Stimulated activated naive CD8-positive, alpha-beta T cell treated with anti-CD3 and anti-CD28 coated beads, Interleukin-15, amount 100 ng/mL, for 72 hours (primary cell): Measurements from ENCODE around the gene OVOL2.

ENCODE experiments used
- ATAC-seq: fragments of 150-1000 bp; cut with Tn5 transposase; 2 replicates; pipeline ENCODE4 v1.10.0; 2021; ENCODE audit warnings: mild to moderate bottlenecking, moderate library complexity
- DNase-seq, 2 donors: peaks; one replicate each; pipeline ENCODE4 v3.0.0; 2021 to 2022
- H3K27ac Mint-ChIP-seq, 2 donors: one replicate each; pipeline ENCODE4 v1.8.0; 2022; ENCODE audit warnings: mild to moderate bottlenecking in 2 of 2, mixed read lengths in 2 of 2, moderate library complexity in 2 of 2
- H3K27me3 Mint-ChIP-seq: one replicate; pipeline ENCODE4 v1.8.0; 2022; ENCODE audit warnings: mixed read lengths
- H3K4me1 Mint-ChIP-seq: one replicate; pipeline ENCODE4 v1.8.0; 2022; ENCODE audit warnings: mild to moderate bottlenecking, mixed read lengths
- H3K4me3 Mint-ChIP-seq, 2 donors: one replicate each; pipeline ENCODE4 v1.8.0; 2022; ENCODE audit warnings: mild to moderate bottlenecking in 2 of 2, mixed read lengths in 2 of 2, moderate library complexity in 1 of 2
- H3K9me3 Mint-ChIP-seq, 2 donors: one replicate each; pipeline ENCODE4 v1.8.0; 2022; ENCODE audit warnings: mixed read lengths in 2 of 2

The OVOL2 gene

DNA sequence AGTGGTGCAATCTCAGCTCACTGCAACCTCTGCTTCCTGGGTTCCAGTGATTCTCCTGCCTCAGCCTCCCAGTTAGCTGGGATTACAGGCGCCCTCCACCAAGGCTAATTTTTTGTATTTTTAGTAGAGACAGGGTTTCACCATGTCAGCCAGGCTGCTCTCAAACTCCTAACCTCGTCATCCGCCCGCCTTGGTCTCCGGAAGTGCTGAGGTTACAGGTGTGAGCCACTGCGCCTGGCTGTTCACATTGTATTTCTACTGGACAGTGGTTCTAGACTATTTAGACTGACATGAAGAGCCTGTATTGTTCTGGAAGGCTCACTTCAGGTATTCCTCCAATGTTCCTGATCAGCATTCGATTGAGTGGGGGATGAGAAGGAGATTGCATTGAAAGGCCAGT lies 14.8 kb upstream of the OVOL2 start:
- DNase-seq (no peak), ATAC-seq (no peak)
- Mint-ChIP-seq H3K27me3 (peaks cover 46% of the 10 kb centered on the region), H3K4me3 (no peak overlapping the region), H3K27ac (no peak overlapping the region), H3K9me3 (no peaks in the 10 kb centered on the region), H3K4me1 (no peaks in the 10 kb centered on the region)

DNA sequence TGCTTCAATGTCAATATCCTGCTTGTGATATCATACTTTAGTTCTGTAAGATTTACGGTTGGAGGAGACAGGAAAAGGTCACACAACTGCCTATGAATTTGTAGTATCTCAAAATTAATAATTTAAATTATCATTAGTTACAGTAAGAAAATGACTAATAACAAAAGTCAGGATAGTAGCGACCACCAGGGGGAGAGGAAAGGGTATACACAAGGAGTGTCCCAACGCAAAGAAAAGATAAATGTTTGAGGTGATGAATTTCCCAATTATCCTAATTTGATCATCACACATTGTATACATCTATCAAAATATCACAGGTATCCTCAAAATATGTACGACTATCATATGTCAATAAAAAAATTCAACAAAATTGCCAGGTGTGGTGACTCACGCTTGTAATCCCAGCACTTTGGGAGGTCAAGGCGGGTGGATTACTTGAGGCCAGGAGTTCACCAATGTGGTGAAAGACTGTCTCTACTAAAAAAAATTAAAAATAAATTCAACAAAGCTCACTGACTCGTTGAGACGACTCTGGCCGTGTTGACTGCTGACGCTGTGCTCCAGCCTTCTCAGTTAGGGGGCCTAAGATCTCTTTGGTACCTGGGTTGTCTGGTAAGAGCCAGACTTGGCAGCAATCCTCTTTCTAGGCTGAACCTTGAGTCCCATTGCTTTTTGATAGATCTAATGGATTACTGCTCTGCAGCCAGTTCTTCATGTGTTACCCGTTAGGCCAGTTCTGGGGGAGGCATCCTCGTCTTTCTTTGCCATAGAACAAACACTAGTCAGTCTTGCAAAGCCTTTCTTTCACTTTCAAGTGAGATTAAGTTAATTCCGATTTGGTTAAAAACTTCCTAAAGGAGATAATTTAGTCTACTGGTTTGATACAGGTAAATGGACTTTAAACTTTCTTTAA lies 9.0 kb upstream of the OVOL2 start:
- DNase-seq (no peak), ATAC-seq (no peak)
- Mint-ChIP-seq H3K9me3 (no peaks in the 10 kb centered on the region), H3K27ac (no peak overlapping the region), H3K27me3 (peaks cover 16% of the 10 kb centered on the region), H3K4me3 (no peak overlapping the region), H3K4me1 (no peaks in the 10 kb centered on the region)

DNA sequence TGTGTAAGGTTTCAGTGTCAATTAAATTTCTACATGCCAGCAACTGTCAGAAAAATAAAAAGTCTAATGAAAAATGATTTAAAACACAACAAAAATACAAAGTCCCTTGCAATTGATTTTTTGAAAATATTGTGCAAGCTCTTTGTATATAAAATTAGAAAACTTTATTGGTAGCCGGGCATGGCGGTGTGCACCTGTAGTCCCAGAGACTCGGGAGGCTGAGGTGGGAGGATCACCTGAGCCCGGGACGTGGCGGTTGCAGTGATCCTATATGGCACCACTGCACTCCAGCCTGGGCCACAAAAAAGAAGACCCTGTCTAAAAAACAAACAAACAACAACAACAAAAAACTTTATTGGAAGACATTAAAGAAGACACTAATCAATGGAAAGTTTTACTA lies 6.0 kb upstream of the OVOL2 start:
- no peaks in the 10 kb centered on the region for H3K9me3 Mint-ChIP-seq
- H3K4me1 Mint-ChIP-seq = peaks cover 2% of the 10 kb centered on the region
- no peak overlapping the region for H3K27ac Mint-ChIP-seq
- peaks cover 19% of the 10 kb centered on the region for H3K27me3 Mint-ChIP-seq
- H3K4me3 Mint-ChIP-seq = no peak overlapping the region
- ATAC-seq (no peak), DNase-seq (no peak)

DNA sequence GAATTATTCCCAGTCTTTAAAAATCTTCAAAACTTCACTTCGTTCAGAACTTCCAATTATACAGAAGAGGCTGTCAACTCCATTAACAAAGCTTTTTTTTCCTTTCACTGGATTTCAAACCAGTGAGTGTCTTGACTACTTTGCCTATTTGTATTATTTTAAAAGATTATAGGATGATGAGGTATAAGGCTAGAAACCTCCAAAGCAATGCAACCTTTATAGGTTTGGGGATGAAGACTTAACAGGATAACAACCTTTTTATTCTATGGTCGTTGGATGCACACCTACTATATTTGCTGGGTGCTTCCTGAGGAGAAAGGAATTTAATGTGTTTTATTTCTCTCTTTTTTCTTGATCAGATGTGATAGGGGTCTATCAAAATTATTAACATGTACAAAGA lies 1.9 kb upstream of the OVOL2 start:
- H3K27ac Mint-ChIP-seq = no peak overlapping the region

DNA sequence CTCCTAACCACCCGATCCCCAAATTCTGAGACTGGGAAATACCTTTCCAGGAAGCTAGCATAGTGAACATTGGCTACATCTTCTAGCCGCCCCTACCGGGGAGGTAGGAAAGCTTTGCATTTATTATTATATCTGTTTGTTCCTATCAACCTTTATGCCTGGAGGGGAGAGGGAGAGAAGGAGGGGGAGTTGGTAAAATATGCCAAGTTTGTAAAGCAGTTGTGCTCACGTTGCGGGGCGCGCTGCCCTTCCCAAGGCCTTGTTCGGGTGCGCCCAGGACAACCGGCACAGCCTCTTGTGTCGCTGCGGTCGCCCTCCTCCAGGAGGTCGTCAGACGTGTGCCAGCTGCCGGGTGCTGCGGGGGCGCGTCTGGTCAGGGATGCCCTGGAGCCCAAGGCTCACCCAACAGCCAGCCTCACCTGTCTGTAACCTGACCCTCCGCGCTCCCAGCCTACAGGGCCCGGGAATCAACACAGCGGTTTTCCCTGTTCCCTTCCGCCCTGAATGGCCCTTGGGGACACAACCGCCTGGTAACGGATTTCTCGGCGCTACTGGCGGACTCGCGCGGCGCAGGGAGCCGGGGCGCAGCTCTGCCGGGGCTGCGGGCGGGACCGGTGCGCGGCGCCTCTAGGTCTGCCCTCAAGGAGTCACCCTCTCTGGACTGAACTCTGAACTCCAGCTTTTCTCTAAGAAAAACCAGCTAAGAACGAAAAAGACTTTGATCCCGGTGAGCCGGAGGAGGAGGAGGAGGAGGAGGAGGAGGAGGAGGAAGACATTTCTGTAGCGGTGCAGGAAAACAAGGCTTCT lies 1.1 kb upstream of the OVOL2 start:
- peaks cover 22% of the 10 kb centered on the region for H3K4me1 Mint-ChIP-seq
- peak overlapping the region; percentile 33 to 48 for H3K4me3 Mint-ChIP-seq
- H3K9me3 Mint-ChIP-seq = no peaks in the 10 kb centered on the region
- peaks cover 60% of the 10 kb centered on the region for H3K27me3 Mint-ChIP-seq
- DNase-seq = peak in 1 of 2 donors; percentile 9
- no peak overlapping the region for H3K27ac Mint-ChIP-seq
- no peak for ATAC-seq

More for the DNA sequence above, 1.9 kb upstream of the OVOL2 start:
- Mint-ChIP-seq H3K4me1 (peaks cover 22% of the 10 kb centered on the region), H3K27me3 (peaks cover 53% of the 10 kb centered on the region), H3K9me3 (no peaks in the 10 kb centered on the region), H3K4me3 (no peak overlapping the region)
- ATAC-seq (no peak), DNase-seq (no peak)

DNA sequence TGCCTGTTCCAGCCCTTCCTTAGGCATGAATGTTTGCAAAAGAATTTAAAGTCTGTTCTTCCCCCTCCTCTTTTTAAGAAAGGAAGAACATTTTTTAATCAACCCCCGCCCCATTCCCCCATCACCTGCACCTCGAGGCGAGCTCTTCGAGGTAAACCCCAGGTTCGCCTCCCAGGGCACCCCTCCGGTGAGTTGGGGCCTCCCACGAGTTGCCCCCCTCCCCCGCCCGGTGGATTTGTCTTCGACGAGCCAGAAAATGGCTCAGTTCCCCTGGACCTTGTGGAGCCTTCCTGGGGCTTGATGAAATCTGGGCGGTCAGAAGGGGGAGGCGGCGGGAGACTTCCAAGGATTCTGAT lies 256 bp upstream of the OVOL2 start:
- Mint-ChIP-seq H3K27me3 (peaks cover 69% of the 10 kb centered on the region), H3K27ac (no peak overlapping the region), H3K4me1 (peaks cover 22% of the 10 kb centered on the region), H3K9me3 (no peaks in the 10 kb centered on the region), H3K4me3 (peak overlapping the region; percentile 61 to 62)
- DNase-seq (no peak), ATAC-seq (no peak)

DNA sequence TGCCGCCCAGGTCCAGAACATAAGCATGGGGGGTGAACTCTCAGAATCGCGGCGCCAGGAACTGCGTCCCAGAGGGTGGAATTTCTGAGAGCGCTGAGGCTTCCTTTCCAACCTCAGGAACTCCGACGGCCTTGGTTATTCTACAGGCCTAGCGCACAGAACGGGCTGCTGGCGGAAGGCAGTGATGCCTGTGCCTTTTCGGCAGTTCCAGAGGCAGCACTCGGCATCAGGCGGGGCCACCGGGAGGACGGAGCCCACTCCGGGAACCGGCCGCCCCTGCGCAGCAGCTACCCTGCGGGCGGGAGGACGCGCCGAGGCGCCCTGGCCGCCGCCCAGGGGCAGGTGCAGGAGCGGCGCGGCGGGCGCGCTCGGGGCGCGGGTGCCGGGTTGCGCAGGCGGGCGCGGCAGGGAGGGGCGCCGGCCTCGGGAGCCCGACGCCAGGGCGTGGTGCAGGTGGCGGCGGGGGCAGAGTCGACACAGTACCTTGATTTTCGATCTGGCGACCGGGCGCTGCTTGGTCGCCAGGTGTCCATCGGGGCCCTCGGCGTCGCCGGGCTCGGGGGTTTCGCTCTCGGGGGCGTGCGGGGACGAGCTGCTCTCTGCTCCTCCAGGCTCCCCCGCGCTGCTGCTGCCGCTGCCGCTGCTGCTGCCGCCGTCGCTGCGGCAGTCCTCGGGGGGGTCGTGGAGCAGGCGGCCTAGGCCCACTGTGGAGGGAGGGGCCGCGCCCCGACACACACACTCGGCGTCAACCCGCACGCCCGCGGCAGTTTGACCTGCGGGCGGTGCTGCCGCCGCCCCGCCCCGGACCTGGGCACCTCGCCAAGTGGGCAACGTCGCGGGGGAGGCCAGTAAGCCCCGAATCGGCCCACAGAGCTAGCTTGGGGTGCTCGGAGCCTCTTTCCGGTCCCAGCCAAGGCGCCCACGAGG lies 1.3 kb downstream of the OVOL2 start:
- DNase-seq (peak in 1 of 2 donors; percentile 10), ATAC-seq (peak; percentile 63)
- Mint-ChIP-seq H3K4me1 (peaks cover 22% of the 10 kb centered on the region), H3K27ac (no peak overlapping the region), H3K9me3 (no peaks in the 10 kb centered on the region), H3K4me3 (peak overlapping the region; percentile 71 to 88), H3K27me3 (peaks cover 82% of the 10 kb centered on the region)

DNA sequence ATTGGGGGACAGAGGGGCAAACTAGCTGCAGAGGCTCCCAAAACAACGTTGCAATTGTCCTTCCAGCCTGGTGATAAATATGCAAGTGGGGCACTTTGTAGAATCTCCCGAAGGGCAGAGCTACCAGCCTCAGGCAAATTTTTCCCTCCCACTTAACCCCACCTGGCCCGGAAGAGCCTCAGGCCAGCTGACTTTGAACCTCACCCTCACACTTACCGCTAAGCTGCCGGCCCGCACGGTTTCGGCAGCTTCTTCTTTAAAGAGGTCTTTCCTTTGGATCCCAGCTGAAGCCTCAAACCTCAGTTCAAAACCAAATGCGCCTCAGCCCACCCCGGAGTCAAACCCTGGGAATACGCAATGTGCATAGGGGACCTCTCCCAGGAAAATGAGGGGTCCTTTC lies 2.5 kb downstream of the OVOL2 start:
- H3K9me3 Mint-ChIP-seq = no peaks in the 10 kb centered on the region
- peak overlapping the region in 1 of 2 donors; percentile 26 for H3K4me3 Mint-ChIP-seq
- no peak for DNase-seq

DNA sequence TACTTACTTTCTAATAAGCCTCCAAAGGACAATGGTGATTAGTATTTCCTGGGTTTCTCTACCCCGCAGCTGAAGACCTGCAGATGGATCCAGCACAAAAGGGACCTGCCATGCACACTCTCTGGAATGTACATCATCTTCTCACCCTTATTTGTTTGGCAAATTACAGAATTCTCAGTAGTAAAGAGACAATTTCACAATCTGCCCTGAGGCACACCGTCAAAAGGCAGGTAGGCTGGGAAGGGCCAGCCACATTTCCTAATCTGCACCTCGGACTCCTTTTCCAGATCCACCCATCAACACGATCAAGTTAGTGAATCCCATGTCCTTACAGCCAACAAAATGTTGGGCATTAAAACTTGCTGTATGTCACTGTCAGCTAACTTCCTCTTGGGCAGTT lies 4.9 kb downstream of the OVOL2 start:
- H3K4me1 Mint-ChIP-seq = peaks cover 13% of the 10 kb centered on the region
- H3K27ac Mint-ChIP-seq = no peak overlapping the region
- no peak for DNase-seq
- H3K9me3 Mint-ChIP-seq = no peaks in the 10 kb centered on the region
- no peak for ATAC-seq
- H3K4me3 Mint-ChIP-seq = no peak overlapping the region
- H3K27me3 Mint-ChIP-seq = peaks cover 73% of the 10 kb centered on the region

More for the DNA sequence above, 2.5 kb downstream of the OVOL2 start:
- Mint-ChIP-seq H3K27ac (no peak overlapping the region), H3K4me1 (peaks cover 22% of the 10 kb centered on the region), H3K27me3 (peaks cover 89% of the 10 kb centered on the region)
- ATAC-seq = no peak

DNA sequence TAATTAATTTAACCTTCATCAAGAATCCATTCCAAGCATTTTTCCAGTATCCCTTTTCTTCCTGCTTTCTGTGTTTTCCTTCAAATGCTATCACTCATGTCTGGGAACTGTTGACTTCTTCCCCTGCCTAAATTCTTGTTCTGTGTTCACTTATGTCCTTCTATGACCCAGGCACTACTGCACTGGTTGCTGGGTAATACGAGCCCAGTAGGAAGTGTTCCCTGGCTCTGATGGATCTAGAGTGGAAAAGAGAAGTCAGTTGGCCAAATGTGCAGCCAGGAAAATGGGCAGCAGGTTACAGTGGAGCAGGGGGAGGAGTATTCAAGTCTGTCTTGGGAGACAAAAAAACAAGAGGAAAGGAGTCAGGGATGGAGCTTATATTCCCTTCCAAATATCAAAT lies 7.1 kb downstream of the OVOL2 start:
- no peak for ATAC-seq
- peaks cover 66% of the 10 kb centered on the region for H3K27me3 Mint-ChIP-seq
- peaks cover 1% of the 10 kb centered on the region for H3K4me1 Mint-ChIP-seq
- no peak for DNase-seq
- no peaks in the 10 kb centered on the region for H3K9me3 Mint-ChIP-seq
- H3K4me3 Mint-ChIP-seq = no peak overlapping the region
- H3K27ac Mint-ChIP-seq = no peak overlapping the region

DNA sequence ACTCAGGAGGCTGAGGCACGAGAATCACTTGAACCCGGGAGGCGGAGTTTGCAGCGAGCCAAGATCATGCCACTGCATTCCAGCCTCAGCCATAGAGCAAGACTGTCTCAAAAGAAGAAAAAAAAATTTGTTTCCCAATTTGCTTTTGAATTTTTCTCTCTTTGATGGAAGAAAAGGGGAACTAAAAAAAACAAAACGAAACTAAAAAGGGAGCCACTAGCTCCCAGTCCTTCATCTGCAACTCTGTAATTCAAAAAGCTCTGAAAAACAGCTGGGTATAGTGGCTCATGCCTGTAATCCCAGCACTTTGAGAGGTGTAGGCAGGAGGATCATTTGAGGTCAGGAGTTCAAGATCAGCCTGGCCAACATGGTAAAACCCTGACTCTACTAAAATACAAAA lies 9.5 kb downstream of the OVOL2 start:
- peaks cover 58% of the 10 kb centered on the region for H3K27me3 Mint-ChIP-seq
- no peak overlapping the region for H3K4me3 Mint-ChIP-seq
- peaks cover 0 to 7% of the 10 kb centered on the region in 2 donors for H3K9me3 Mint-ChIP-seq
- DNase-seq (no peak), ATAC-seq (no peak)
- H3K27ac Mint-ChIP-seq = no peak overlapping the region
- H3K4me1 Mint-ChIP-seq = no peaks in the 10 kb centered on the region

DNA sequence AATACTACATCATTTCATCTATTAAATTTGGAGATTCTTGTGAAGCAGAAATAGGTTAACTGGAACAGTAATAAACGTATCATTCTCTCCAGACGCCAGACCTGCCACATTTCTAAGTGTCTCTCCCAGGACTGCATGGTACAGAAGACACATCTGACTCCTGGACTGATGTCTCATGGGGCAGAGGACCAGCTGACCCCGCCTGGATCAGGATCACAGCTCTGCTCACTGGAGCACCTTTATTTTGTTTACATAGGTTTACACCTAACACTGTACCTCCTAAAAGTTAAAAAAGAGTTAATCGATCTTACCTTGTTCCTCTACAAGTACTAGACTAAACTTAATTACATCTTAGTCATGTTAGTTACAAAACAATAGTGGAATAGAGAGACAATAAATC lies 11.2 kb downstream of the OVOL2 start:
- Mint-ChIP-seq H3K27ac (no peak overlapping the region), H3K27me3 (peaks cover 56% of the 10 kb centered on the region), H3K4me1 (no peaks in the 10 kb centered on the region), H3K9me3 (peaks cover 0 to 7% of the 10 kb centered on the region in 2 donors), H3K4me3 (no peak overlapping the region)
- DNase-seq = no peak
- ATAC-seq = no peak

DNA sequence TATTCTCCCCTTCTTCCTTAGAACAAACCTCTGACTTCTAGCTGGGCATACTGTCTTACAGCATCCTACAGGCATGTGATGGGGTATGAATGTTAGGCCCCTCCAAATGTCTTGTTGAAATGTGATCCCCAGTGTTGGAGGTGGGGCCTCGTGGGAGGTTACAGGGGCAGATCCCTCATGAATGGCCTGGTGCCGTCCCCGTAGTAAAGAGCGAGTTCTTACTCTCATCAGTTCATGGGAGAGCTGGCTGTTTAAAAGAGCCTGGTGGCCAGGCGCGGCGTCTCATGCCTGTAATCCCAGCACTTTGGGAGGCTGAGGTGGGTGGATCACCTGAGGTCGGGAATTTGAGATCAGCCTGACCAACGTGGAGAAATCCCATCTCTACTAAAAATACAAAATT lies 15.5 kb downstream of the OVOL2 start:
- H3K27ac Mint-ChIP-seq = no peak overlapping the region
- peaks cover 0 to 7% of the 10 kb centered on the region in 2 donors for H3K9me3 Mint-ChIP-seq
- H3K27me3 Mint-ChIP-seq = peaks cover 79% of the 10 kb centered on the region
- no peaks in the 10 kb centered on the region for H3K4me1 Mint-ChIP-seq
- H3K4me3 Mint-ChIP-seq = no peak overlapping the region
- ATAC-seq = no peak
- no peak for DNase-seq

DNA sequence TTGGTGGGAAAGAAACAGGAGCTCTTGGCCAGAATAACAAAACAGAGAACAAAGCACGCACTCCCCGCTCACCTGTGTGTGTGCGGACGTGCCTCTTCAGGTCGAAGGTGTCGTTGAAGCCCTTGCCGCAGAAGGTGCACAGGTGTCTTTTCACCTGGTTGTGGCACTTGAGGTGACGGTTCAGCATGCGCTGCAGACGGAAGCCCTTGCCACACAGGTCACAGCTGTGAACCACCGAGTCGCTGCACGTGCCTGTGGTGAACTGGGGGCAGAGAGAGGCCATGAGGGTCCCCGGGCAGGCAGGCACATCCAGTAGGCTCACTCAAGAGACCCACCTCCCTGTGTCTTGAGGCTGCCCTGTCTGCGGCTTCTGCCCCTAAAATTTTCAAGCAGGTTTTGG lies 16.3 kb downstream of the OVOL2 start:
- H3K4me1 Mint-ChIP-seq = no peaks in the 10 kb centered on the region
- H3K27me3 Mint-ChIP-seq = peaks cover 77% of the 10 kb centered on the region
- peaks cover 0 to 7% of the 10 kb centered on the region in 2 donors for H3K9me3 Mint-ChIP-seq
- ATAC-seq = no peak
- H3K4me3 Mint-ChIP-seq = no peak overlapping the region
- H3K27ac Mint-ChIP-seq = no peak overlapping the region
- DNase-seq = no peak

DNA sequence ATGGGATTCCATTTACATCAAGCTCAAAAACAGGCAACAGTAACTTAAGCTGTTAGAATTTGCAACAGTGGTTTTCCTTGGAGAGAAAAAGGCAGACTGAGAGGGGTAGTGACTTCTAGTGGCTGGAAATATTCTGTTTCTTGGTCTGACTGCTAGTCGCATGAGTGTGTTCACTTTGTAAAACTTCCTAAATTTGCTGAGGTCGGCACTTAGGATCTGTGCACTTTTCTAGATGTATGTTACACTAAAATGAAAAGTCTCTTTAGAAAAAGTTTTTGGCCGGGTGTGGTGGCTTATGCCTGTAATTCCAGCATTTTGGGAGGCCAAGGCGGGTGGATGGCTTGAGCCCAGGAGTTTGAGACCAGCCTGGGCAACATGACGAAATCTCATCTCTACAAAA lies 18.7 kb downstream of the OVOL2 start:
- peak overlapping the region in 1 of 2 donors; percentile 42 for H3K27ac Mint-ChIP-seq
- H3K4me3 Mint-ChIP-seq = no peak overlapping the region
- DNase-seq (no peak), ATAC-seq (no peak)
- peaks cover 0 to 6% of the 10 kb centered on the region in 2 donors for H3K9me3 Mint-ChIP-seq
- no peaks in the 10 kb centered on the region for H3K4me1 Mint-ChIP-seq
- peaks cover 63% of the 10 kb centered on the region for H3K27me3 Mint-ChIP-seq
